Heart left ventricle (tissue), 16 donors: Measurements from ENCODE around the gene MAP3K3. TPM values are rescaled to one million over a fixed set of nuclear protein-coding genes. Genes with fewer than 3 reads are reported as not detected.
A peak's percentile ranks its signal among the peaks of the same experiment; 100 is the strongest.

Experiments
- ATAC-seq, 4 donors: fragments of 200-7000 bp; cut with Tn5 transposase; one replicate each; pipeline ENCODE4 v1.9.1; 2020 to 2022; ENCODE audit warnings: moderate library complexity in 4 of 4, mild to moderate bottlenecking in 3 of 4, moderate number of reproducible peaks in 1 of 4
- DNase-seq, 5 donors: peaks; one replicate each; pipeline ENCODE4 v3.0.0-alpha.2; 2020
- H3K27ac ChIP-seq, 12 donors: fragments of 200-600 bp; sonication (generic) in 4 of 12; one replicate each; pipeline versions ENCODE4 v1.5.0 to v1.8.0; 2016 to 2022; ENCODE audit warnings: mild to moderate bottlenecking in 2 of 12
- H3K27me3 ChIP-seq, 9 donors: fragments of 200-600 bp; sonication (generic) in 2 of 9; one replicate each; pipeline versions ENCODE4 v1.5.1 to v1.8.0; 2016 to 2022; ENCODE audit warnings: mild to moderate bottlenecking in 3 of 9
- H3K36me3 ChIP-seq, 9 donors: fragments of 200-600 bp; sonication (generic) in 2 of 9; one replicate each; pipeline versions ENCODE4 v1.5.0 to v1.8.0; 2018 to 2022; ENCODE audit warnings: mild to moderate bottlenecking in 2 of 9
- H3K4me1 ChIP-seq, 12 donors: fragments of 200-600 bp; sonication (generic) in 4 of 12; one replicate each; pipeline versions ENCODE4 v1.5.0 to v1.8.0; 2016 to 2022; ENCODE audit warnings: mild to moderate bottlenecking in 3 of 12
- H3K4me3 ChIP-seq, 12 donors: fragments of 200-600 bp; sonication (generic) in 4 of 12; one replicate each; pipeline versions ENCODE4 v1.5.0 to v1.8.0; 2017 to 2022; ENCODE audit warnings: mild to moderate bottlenecking in 9 of 12, moderate library complexity in 4 of 12
- H3K9me3 ChIP-seq, 12 donors: fragments of 200-600 bp; sonication (generic) in 4 of 12; one replicate each; pipeline versions ENCODE4 v1.5.0 to v1.8.0; 2016 to 2022; ENCODE audit warnings: mild to moderate bottlenecking in 1 of 12
- CTCF ChIP-seq, 12 donors: fragments of 200-600 bp; sonication (generic) in 4 of 12; IDR thresholded peaks; one replicate each; pipeline versions ENCODE4 v1.5.0 to v1.8.0; 2018 to 2022; ENCODE audit warnings: antibody characterized with exemption in 12 of 12, mild to moderate bottlenecking in 5 of 12
- POLR2A ChIP-seq, 2 donors: fragments of 450-650 bp; IDR thresholded peaks; one replicate each; pipeline ENCODE4 v1.6.1; 2017; ENCODE audit warnings: antibody characterized with exemption in 2 of 2, mild to moderate bottlenecking in 2 of 2, moderate library complexity in 2 of 2
- WGBS, 4 donors: extraction: QIAGEN DNeasy Blood & Tissue Kit in 2 of 4; methylation state at CpG; one replicate each; pipeline versions ENCODE4 v1.1.5 to v1.1.7; 2013 to 2018; 5-methylcytosine and 5-hydroxymethylcytosine counted together
- intact Hi-C, 10 donors: fragments of 100-400 bp; cut with DNase I; formaldehyde crosslinking; loops; one replicate each; pipeline versions ENCODE4 v1.11.1 to v1.14.2; 2022
- polyA plus RNA-seq, 2 donors: library from polyadenylated mRNA; stranded (reverse); fragments of 200-250 nt; gene quantifications; one replicate each; pipeline ENCODE4 v1.2.3, GENCODE V29; 2013
- total RNA-seq, 9 donors: library from RNA; depleted of rRNA in 2 of 9; stranded (reverse); fragments of >200 nt in 2 of 9; fragmentation: NEBNext Ultra II Directional in 3 of 9; extraction: Animal tissue kit (Norgen Biotek cat#: 25700) in 3 of 9; gene quantifications; one replicate each; pipeline versions ENCODE4 v1.1.0 to v1.2.4, GENCODE V29; 2016 to 2023
- donor health status: ischemic (EF 13 %, LVEDD 7.1; RV severe dilation, severe dysfunction).
- donor health status: healthy with polysubstance abuse.
- donor health status: DM: no; HTN: yes; CAD: no.
- donor health status: DM: no; HTN: no; CAD: no.
- donor health status: ischemic (EF 25% LVEDD 6.9; RV normal size, moderate dysfunction).
- donor health status: ischemic (EF 25% LVEDD 5.7; RV mildly dilated, moderate dysfunction).
- donor health status: healthy.
- donor health status: DM: yes; HTN: yes; CAD: no.
- donor health status: ischemic (EF 35%, LVEDD 5.7; RV mildly dilated, moderate dysfunction).
- donor health status: nonischemic (EF 11% LVEDD 7.7; RV severe dilation, severe dysfunction).
- donor health status: DM: yes; HTN: yes; CAD: no.
- donor health status: PGD.
- donor health status: ischemic (EF 29% LVEDD 5.4; RV normal size, mild dysfunction).
- donor health status: nonischemic (EF 23%, LVEDD 6.1; RV moderate dilation, normal function).

MAP3K3 gene
- total and polyA plus RNA-seq, 11 donors, result 20.5 to 102 (median 58.0) TPM

- DNase-seq (peak in 3 of 5 donors; percentile 32 to 38 (median 32)), ATAC-seq (peak in 3 of 4 donors; percentile 71 to 91 (median 86))
- 46 to 67% (median 51%) methylated on average over 5 of the region's 5 CpGs for WGBS, 4 donors
- no peak overlapping the region for H3K4me3 ChIP-seq
- H3K9me3 ChIP-seq, result no peaks in the 10 kb centered on the region
- H3K36me3 ChIP-seq, result peaks cover 0 to 95% (median 84%) of the 10 kb centered on the region in 9 donors
- TF ChIP-seq CTCF (IDR thresholded peaks at IDR 0.05) (no peak), POLR2A (IDR thresholded peaks at IDR 0.05) (no peak)
- H3K27ac ChIP-seq, result peak overlapping the region in 8 of 12 donors; percentile 8 to 79 (median 38)
- intact Hi-C loops, result no loop called here
- H3K4me1 ChIP-seq, result peaks cover 0 to 39% (median 13%) of the 10 kb centered on the region in 12 donors
- no peaks in the 10 kb centered on the region for H3K27me3 ChIP-seq
Observed at GRCh38 chr17:63665527-63666214, 43.5 kb downstream of the MAP3K3 start.

GRCh38 chr17:63672856-63673255 lies 50.6 kb downstream of the MAP3K3 start:
- H3K36me3 ChIP-seq, result peaks cover 0 to 76% (median 58%) of the 10 kb centered on the region in 9 donors
- H3K4me1 ChIP-seq, result peaks cover 3 to 54% (median 35%) of the 10 kb centered on the region in 12 donors

GRCh38 chr17:63675231-63675606 lies 53.0 kb downstream of the MAP3K3 start:
- ATAC-seq (peak; percentile 45 to 86 (median 76)), DNase-seq (peak in 2 of 5 donors; percentile 43 to 55)
- Histone ChIP-seq H3K4me1 (peaks cover 3 to 51% (median 37%) of the 10 kb centered on the region in 12 donors), H3K27ac (peak overlapping the region; percentile 43 to 94 (median 86)), H3K4me3 (peak overlapping the region in 10 of 12 donors; percentile 7 to 47 (median 33)), H3K27me3 (no peaks in the 10 kb centered on the region), H3K36me3 (peaks cover 0 to 73% (median 54%) of the 10 kb centered on the region in 9 donors), H3K9me3 (no peaks in the 10 kb centered on the region)
- 11 to 24% (median 13%) methylated on average over 4 of the region's 4 CpGs for WGBS, 4 donors
- intact Hi-C loops, result loop anchor here in 4 of 10 donors (1.0 to 5.0 kb wide), 4 partner anchors 26 to 123 kb away; partner anchors contain the start of genes MAP3K3 (in 3 of the 4) and DCAF7 (in 1 of the 4)
- TF ChIP-seq POLR2A (IDR thresholded peaks at IDR 0.05) (no peak), CTCF (IDR thresholded peaks at IDR 0.05) (no peak)

More at GRCh38 chr17:63672856-63673255, 50.6 kb downstream of the MAP3K3 start:
- TF ChIP-seq CTCF (IDR thresholded peaks at IDR 0.05), result no peak
- no peak for TF ChIP-seq POLR2A (IDR thresholded peaks at IDR 0.05)
- ATAC-seq, result no peak
- Histone ChIP-seq H3K4me3 (no peak overlapping the region), H3K9me3 (no peaks in the 10 kb centered on the region), H3K27me3 (no peaks in the 10 kb centered on the region), H3K27ac (no peak overlapping the region)
- no peak for DNase-seq
- WGBS, 4 donors, result 92 to 97% (median 96%) methylated on average over 2 of the region's 2 CpGs
- intact Hi-C loops, result loop anchor here in 1 of 10 donors (5.0 kb wide), 1 partner anchor 46 kb away; no protein-coding TSS in a partner anchor
